SK-N-MC (cell line): ENCODE measurements around the gene FUT3.

Source experiments
- EZH2 ChIP-seq: fragments of 200-600 bp; sonication (generic); IDR thresholded peaks from one replicate; pipeline ENCODE4 v1.6.1; 2017; ENCODE audit warnings: antibody characterized with exemption
- FOXP2 ChIP-seq: optimal IDR thresholded peaks from 2 replicates; pipeline ENCODE3; 2011; ENCODE audit warnings: mild to moderate bottlenecking, moderate library complexity; ENCODE audit not compliant: insufficient read depth; ENCODE audit errors: extremely low read length, control extremely low read depth
- POLR2AphosphoS5 ChIP-seq: IDR thresholded peaks from 2 replicates; pipeline ENCODE4 v1.6.1; 2012; ENCODE audit warnings: mild to moderate bottlenecking, low read depth, low read length, borderline replicate concordance

- no peak for TF ChIP-seq POLR2AphosphoS5
- TF ChIP-seq EZH2: no peak
- TF ChIP-seq FOXP2: no peak
Observed at GRCh38 chr19:5793188-5793587, 58.1 kb downstream of the FUT3 start.
